ENCODE data around the gene COMTD1. TPM values are rescaled to one million over a fixed set of nuclear protein-coding genes. Genes with fewer than 3 reads are reported as not detected.

The COMTD1 gene
- total and polyA plus RNA-seq, 10 of the 15 experiments (the other 5 are each of a cell fraction or from before 2014, with no cell fraction given) = 0.39 to 64.3 (median 26.0) TPM

- SMC1A ChIA-PET (ENCODE audit: uncharacterized antibody, unreplicated experiment) = no interaction called here
- 60% methylated on average over 10 of the region's 10 CpGs for WGBS (ENCODE audit: insufficient coverage, insufficient replicate concordance, low lambda C conversion rate, missing lambda C conversion rate)
- no peak overlapping the region for H3K4me3 ChIP-seq
- intact Hi-C loops (cut with micrococcal nuclease; ENCODE audit: unreplicated experiment) = no loop called here
- CTCF ChIA-PET = interaction anchor here (1.2 kb wide), 1 partner anchor 999 kb away, joined by 3 read pairs; no protein-coding TSS in a partner anchor
- H3K4me2 ChIP-seq (ENCODE audit: control insufficient read depth, insufficient read depth) = no peak overlapping the region
- RAD21 ChIA-PET (ENCODE audit: unreplicated experiment) = no interaction called here
- ATAC-seq = no peak
- no peaks in the 10 kb centered on the region; the same call in 1 of the 2 replicates for H4K20me1 ChIP-seq (ENCODE audit: control insufficient read depth, insufficient read depth)
- in situ Hi-C loops (cut with MboI) = no loop called here
- no peak overlapping the region for H3K9ac ChIP-seq (ENCODE audit: control insufficient read depth, insufficient read depth, low read length)
- no peaks in the 10 kb centered on the region for H3K36me3 ChIP-seq (ENCODE audit: control insufficient read depth in 2 of 2, insufficient read depth in 2 of 2, low read length in 1 of 2)
- FAIRE-seq = no peak
- H3K9me3 ChIP-seq (replicated peaks; ENCODE audit: control insufficient read depth, insufficient read depth, low read length) = no peaks in the 10 kb centered on the region
- no peaks in the 10 kb centered on the region for H3K27me3 ChIP-seq (replicated peaks in 1 of 2; ENCODE audit: control insufficient read depth in 2 of 2, insufficient read depth in 2 of 2, low read length in 1 of 2)
- no peak overlapping the region for H3K27ac ChIP-seq (ENCODE audit: control insufficient read depth, insufficient read depth)
- no peaks in the 10 kb centered on the region for H3K4me1 ChIP-seq (ENCODE audit: control insufficient read depth, insufficient read depth, low read length)
- BruUV-seq (replicated peaks) = no TSS peak
- no peaks in the 10 kb centered on the region for H3K79me2 ChIP-seq (ENCODE audit: control insufficient read depth, insufficient read depth, low read length)
- H2AFZ ChIP-seq (ENCODE audit: control insufficient read depth, low read depth, low read length) = no peak overlapping the region
- POLR2A ChIA-PET = no interaction called here
- no peak for DNase-seq (ENCODE audit: low read depth, low spot score)
- TF ChIP-seq KDM1A (IDR thresholded peaks at IDR 0.05; ENCODE audit: borderline replicate concordance) = no peak
- TF ChIP-seq, protein P1, sequence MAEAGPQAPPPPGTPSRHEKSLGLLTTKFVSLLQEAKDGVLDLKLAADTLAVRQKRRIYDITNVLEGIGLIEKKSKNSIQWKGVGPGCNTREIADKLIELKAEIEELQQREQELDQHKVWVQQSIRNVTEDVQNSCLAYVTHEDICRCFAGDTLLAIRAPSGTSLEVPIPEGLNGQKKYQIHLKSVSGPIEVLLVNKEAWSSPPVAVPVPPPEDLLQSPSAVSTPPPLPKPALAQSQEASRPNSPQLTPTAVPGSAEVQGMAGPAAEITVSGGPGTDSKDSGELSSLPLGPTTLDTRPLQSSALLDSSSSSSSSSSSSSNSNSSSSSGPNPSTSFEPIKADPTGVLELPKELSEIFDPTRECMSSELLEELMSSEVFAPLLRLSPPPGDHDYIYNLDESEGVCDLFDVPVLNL (IDR thresholded peaks at IDR 0.05; ENCODE audit: low read depth, low read length) = no peak
- no peak for TF ChIP-seq KAT2A (conservative IDR thresholded peaks at IDR 0.05; ENCODE audit: control insufficient read depth, low read depth, low read length)
- TF ChIP-seq SMC3 (IDR thresholded peaks at IDR 0.05; ENCODE audit: borderline replicate concordance, low read length) = no peak
- TF ChIP-seq ESRRA (IDR thresholded peaks at IDR 0.05; ENCODE audit: low read length) = no peak
- TF ChIP-seq, protein P2, sequence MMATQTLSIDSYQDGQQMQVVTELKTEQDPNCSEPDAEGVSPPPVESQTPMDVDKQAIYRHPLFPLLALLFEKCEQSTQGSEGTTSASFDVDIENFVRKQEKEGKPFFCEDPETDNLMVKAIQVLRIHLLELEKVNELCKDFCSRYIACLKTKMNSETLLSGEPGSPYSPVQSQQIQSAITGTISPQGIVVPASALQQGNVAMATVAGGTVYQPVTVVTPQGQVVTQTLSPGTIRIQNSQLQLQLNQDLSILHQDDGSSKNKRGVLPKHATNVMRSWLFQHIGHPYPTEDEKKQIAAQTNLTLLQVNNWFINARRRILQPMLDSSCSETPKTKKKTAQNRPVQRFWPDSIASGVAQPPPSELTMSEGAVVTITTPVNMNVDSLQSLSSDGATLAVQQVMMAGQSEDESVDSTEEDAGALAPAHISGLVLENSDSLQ (IDR thresholded peaks at IDR 0.05) = no peak
- no peak for TF ChIP-seq KLF5 (IDR thresholded peaks at IDR 0.05; ENCODE audit: partially characterized antibody)
- TF ChIP-seq, protein P3, sequence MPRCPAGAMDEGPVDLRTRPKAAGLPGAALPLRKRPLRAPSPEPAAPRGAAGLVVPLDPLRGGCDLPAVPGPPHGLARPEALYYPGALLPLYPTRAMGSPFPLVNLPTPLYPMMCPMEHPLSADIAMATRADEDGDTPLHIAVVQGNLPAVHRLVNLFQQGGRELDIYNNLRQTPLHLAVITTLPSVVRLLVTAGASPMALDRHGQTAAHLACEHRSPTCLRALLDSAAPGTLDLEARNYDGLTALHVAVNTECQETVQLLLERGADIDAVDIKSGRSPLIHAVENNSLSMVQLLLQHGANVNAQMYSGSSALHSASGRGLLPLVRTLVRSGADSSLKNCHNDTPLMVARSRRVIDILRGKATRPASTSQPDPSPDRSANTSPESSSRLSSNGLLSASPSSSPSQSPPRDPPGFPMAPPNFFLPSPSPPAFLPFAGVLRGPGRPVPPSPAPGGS (IDR thresholded peaks at IDR 0.05; ENCODE audit: borderline replicate concordance, insufficient read depth, low read depth, low read length, poor library complexity, severe bottlenecking) = no peak
- TF ChIP-seq SUZ12 (IDR thresholded peaks at IDR 0.05; ENCODE audit: unreplicated experiment) = no peak
- TF ChIP-seq, protein P4, sequence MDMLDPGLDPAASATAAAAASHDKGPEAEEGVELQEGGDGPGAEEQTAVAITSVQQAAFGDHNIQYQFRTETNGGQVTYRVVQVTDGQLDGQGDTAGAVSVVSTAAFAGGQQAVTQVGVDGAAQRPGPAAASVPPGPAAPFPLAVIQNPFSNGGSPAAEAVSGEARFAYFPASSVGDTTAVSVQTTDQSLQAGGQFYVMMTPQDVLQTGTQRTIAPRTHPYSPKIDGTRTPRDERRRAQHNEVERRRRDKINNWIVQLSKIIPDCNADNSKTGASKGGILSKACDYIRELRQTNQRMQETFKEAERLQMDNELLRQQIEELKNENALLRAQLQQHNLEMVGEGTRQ (IDR thresholded peaks at IDR 0.05; ENCODE audit: borderline replicate concordance, low read depth, low read length) = no peak
- TF ChIP-seq NFIC (IDR thresholded peaks at IDR 0.05; ENCODE audit: low read depth, low read length) = no peak
- no peak for TF ChIP-seq EP300 (IDR thresholded peaks at IDR 0.05; ENCODE audit: borderline replicate concordance in 1 of 2, control insufficient read depth in 1 of 2, low read depth in 2 of 2, low read length in 2 of 2)
- TF ChIP-seq, protein P5, sequence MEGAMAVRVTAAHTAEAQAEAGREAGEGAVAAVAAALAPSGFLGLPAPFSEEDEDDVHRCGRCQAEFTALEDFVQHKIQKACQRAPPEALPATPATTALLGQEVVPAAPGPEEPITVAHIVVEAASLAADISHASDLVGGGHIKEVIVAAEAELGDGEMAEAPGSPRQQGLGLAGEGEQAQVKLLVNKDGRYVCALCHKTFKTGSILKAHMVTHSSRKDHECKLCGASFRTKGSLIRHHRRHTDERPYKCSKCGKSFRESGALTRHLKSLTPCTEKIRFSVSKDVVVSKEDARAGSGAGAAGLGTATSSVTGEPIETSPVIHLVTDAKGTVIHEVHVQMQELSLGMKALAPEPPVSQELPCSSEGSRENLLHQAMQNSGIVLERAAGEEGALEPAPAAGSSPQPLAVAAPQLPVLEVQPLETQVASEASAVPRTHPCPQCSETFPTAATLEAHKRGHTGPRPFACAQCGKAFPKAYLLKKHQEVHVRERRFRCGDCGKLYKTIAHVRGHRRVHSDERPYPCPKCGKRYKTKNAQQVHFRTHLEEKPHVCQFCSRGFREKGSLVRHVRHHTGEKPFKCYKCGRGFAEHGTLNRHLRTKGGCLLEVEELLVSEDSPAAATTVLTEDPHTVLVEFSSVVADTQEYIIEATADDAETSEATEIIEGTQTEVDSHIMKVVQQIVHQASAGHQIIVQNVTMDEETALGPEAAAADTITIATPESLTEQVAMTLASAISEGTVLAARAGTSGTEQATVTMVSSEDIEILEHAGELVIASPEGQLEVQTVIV (IDR thresholded peaks at IDR 0.05; ENCODE audit: borderline replicate concordance, partially characterized antibody) = no peak
- no peak for TF ChIP-seq MAX (IDR thresholded peaks at IDR 0.05; ENCODE audit: low read depth, low read length)
- TF ChIP-seq IKZF2 (IDR thresholded peaks at IDR 0.05) = no peak
- no peak for TF ChIP-seq HDAC2 (IDR thresholded peaks at IDR 0.05)
These were observed 7.7 kb upstream of the COMTD1 start for GRCh38 chr10:75243426-75243825.

Measured in GM12878 (cell line).